ENCODE results near the gene FAM53B.

Gene FAM53B

GRCh38 chr10:124681626-124682552 is 62.3 kb downstream of the FAM53B start:
- in situ Hi-C loops (cut with MboI; ENCODE audit: low sequenced_read_pairs): no loop called here

- in situ Hi-C loops (cut with MboI; ENCODE audit: low sequenced_read_pairs): no loop called here
These were observed 63.1 kb downstream of the FAM53B start for GRCh38 chr10:124681091-124681490.

DNA sequence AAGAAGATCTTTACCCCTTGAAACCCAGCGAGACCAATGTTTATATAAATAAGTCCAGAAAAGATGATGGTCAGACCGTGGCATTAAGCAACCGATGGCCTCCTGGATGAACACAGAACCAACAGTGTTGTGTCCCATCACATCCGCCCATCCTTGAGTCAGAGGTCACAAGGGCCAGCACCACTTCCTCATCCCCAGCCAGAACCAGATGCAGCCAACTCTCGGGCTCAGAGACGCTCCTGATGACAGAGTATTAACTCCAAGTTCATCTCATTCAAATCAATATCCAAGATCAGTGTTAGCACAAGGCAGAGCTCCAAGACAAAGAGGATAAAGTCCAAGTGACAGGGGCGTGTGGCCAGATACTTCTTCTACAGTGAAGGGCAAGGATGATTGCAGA is 63.5 kb downstream of the FAM53B start:
- in situ Hi-C loops (cut with MboI; ENCODE audit: low sequenced_read_pairs): no loop called here

DNA sequence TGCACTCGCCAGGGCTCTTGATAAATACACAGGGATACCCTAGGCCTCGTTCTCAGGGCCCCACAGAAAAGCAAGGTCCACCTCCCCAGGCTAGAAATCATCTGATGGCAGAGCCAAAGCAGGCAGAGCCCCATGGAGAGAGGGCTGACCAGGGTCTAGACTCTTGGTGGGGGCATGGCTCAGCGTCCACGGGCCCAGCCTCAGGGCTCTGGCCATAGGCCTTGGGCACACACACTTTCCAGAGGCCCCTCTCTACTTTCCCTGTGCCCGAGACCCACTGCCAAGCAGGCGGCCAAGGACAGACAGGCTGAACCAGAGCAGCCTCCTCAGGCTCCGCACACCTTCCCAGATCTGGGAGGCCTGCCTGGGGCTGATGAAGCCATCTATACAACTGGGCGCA is 64.8 kb downstream of the FAM53B start:
- in situ Hi-C loops (cut with MboI; ENCODE audit: low sequenced_read_pairs): no loop called here

DNA sequence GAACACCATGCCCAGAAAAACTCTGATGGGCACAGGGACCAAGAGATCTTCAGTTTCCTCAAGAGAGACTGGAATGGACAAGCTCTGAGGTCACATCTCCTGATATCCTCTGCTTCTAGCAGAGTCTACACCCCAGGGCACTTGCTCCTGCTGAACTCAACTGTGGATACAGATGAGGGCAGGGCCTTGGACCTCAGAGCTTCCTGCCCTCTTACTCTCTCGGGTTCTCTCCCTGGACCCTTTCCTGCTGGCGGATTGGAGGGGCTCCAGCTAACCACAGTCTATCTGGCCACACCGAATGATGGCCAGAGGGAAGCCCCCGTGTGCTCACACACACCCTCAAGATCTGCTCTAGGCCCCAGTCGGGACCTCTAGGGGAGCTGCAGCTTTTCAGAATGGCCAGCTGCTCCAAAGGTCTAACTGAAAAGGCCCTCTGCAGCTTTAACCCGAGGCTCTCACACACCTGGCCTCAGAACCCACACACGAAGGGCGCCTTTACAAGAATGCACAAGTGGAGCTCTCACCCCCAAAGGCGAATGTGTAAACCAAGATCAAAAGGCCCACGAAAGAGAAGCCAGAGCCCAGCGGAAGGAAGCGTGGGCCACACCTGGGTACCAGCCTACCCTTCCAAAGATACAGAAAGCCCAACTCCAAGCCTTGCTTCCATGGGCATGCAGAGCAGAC is 65.5 kb downstream of the FAM53B start:
- in situ Hi-C loops (cut with MboI; ENCODE audit: low sequenced_read_pairs): no loop called here

GRCh38 chr10:124677749-124678556 is 66.2 kb downstream of the FAM53B start:
- in situ Hi-C loops (cut with MboI; ENCODE audit: low sequenced_read_pairs): no loop called here

- in situ Hi-C loops (cut with MboI; ENCODE audit: low sequenced_read_pairs): no loop called here
These were observed 66.9 kb downstream of the FAM53B start for GRCh38 chr10:124677293-124677699.

DNA sequence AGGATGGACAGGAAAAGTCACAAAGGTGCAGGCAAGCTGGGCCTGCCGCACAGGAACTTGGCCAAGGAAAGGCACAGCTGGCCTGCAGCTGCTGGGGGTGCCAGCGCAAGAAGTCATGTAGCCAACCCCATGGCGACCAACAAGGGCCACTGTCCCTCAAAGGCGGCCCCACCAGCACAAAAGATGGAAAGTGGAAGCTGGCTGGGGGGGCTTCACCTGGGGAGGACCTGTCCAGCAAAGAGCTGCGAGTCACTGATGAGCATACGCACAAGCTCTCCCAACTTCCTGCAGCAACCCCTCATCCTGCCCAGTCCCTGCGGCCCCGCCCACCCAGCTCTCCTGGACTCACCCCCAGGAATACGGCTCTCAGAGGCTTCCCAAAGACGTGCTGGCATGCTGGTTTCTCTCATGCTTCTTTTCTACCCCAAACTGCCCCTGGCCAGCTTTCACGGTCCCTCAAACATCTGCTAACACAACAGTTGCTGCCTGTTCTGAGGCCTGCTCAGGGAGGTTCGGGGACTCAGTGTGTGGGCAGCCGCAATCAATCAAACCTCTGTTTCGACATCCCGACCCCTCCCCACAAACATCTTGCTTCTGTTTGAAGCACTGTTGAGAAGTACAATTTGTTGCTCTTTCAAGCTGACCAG is 67.6 kb downstream of the FAM53B start:
- in situ Hi-C loops (cut with MboI; ENCODE audit: low sequenced_read_pairs): no loop called here

- in situ Hi-C loops (cut with MboI; ENCODE audit: low sequenced_read_pairs): no loop called here
These were observed 68.4 kb downstream of the FAM53B start for GRCh38 chr10:124675824-124676223.

GRCh38 chr10:124675261-124675660 is 68.9 kb downstream of the FAM53B start:
- in situ Hi-C loops (cut with MboI; ENCODE audit: low sequenced_read_pairs): no loop called here

GRCh38 chr10:124674768-124675222 is 69.4 kb downstream of the FAM53B start:
- in situ Hi-C loops (cut with MboI; ENCODE audit: low sequenced_read_pairs): no loop called here

DNA sequence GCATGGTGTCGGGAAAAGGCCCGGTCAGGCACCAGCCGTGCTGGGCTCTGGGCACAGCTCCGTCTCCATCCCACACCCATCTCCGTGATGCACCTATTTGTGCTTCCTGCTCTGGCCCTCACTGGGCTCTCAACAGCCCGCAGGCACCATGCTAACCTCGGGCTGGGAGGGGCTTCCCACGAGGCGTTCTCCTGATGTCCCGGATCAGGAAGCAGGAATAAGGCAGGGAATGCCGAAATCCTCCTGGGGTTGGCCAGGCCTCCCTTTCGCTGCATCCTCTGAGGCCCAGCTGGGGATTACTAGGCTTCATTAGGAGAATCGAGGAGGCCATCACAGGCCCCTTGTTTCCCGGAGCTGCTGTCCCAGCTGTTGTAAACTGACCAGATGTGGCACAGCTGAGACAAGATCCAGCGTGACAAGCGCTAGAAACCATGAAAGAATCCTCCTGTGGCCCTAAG is 72.0 kb downstream of the FAM53B start:
- in situ Hi-C loops (cut with MboI; ENCODE audit: low sequenced_read_pairs): no loop called here

DNA sequence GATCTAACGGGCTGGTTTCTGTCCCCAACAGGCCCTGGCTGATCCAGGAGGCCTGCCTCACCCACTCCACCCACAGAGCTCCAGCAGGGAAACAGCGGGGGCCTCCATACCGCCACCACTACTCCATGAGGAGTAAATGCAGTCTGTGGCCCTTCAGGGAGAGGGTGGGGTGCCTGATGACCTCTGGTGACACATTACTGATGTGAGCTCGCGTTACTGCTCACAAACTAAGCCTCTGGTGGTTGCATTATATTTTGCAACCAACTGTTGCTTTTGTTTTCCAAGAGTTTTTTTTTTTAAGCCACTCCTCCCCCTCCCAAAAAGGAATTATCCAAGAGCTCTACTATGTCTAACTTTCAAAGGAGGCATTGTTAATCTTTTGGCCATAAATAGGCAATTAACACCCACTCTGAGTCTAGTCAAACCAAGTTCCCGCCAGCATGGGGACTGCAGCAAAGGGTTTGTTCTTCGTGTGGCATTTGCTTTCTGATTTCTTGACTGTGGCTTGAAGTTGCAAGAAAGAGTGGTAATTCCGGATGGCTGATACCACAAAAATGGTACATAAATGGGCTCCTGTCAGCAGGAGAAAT is 72.6 kb downstream of the FAM53B start:
- in situ Hi-C loops (cut with MboI; ENCODE audit: low sequenced_read_pairs): no loop called here

GRCh38 chr10:124670849-124671248 is 73.3 kb downstream of the FAM53B start:
- in situ Hi-C loops (cut with MboI; ENCODE audit: low sequenced_read_pairs): no loop called here

DNA sequence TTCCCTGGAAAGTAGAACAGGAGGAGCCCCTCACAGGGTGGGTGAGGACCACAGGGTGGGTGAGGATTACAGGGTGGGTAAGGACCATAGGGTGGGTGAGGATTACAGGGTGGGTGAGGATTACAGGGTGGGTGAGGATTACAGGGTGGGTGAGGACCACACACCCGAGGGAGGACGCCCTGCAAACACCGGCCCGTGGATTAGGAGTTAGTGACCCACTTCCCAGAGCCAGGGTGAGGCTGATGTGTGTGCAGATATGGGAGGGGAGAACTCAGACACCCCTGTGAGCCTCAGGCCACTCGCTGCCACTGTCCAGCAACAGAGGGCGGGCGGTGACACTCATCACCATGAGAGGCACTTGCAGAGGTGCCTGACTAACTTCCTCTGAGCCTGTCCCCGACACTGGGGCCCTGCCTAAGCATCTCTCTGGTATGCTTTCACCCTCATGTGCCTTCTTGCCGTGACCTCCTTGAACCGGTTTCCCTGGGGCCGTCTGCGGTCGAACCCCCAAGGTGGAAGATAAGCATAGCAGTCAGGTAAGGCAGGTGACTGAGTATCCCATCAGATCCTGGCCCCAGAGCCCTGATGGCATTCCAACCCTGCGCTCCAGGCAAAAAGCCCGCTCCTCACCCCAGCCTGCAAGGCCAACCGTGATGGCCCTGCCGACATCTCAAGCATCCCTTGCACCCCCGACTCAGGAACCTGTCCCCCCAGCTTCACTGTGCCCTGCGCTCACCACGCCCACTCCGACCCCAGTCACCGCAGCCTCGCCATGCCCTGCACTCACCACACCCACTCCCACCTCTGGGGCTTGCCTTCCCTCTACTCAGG is 74.1 kb downstream of the FAM53B start:
- in situ Hi-C loops (cut with MboI; ENCODE audit: low sequenced_read_pairs): no loop called here

DNA sequence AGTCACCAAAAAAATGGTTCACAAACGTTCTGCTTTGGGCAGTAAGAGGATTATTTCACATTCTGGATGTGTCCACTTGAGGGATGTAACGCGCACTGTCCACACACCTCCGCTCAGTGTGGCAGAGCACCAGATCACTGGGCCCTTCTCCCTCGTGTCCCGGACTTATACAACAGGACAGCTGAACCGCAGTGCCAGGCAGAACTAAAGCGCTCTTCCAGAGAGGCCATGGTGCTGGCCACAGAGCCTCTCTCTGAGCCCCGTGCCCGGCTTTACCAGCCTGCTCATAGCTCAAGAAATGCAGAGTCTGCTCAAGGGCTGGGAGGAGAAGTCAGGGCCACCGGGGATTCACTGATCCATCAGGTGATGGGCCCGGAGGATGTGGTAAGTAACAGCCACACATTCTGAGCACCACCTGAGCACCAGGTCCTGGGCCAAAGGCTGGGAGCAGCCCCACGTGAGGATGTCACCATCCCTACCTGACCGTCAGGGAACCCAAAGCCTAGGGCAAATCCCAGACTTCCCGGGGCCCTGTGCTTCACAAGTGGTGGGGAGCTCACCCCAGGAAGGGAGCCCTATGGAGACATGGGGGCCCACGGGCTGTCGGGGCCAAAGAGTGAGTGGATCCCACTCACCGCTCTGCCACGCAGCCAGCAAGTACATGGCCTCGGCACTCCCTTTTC is 74.9 kb downstream of the FAM53B start:
- in situ Hi-C loops (cut with MboI; ENCODE audit: low sequenced_read_pairs): no loop called here

GRCh38 chr10:124668517-124669051 is 75.6 kb downstream of the FAM53B start:
- in situ Hi-C loops (cut with MboI; ENCODE audit: low sequenced_read_pairs): no loop called here

All from HL-60/S4 treated with retinoic acid at 250 ng/mL for 4 days and 3 days (cell line).